Progenitor cell of endocrine pancreas (in vitro differentiated cells): ENCODE measurements around the gene WIPF3. TPM values are rescaled to one million over a fixed set of nuclear protein-coding genes. Genes with fewer than 3 reads are reported as not detected.

Source experiments
- DNase-seq: peaks from one replicate; pipeline ENCODE4 v3.0.0; 2021; ENCODE audit warnings: low spot score; ENCODE audit not compliant: unreplicated experiment
- H3K27ac Mint-ChIP-seq: 2 replicates; pipeline ENCODE4 v1.8.0; 2021; ENCODE audit warnings: mild to moderate bottlenecking, moderate library complexity, mixed read lengths
- H3K27me3 Mint-ChIP-seq: 2 replicates; pipeline ENCODE4 v1.8.0; 2021; ENCODE audit warnings: mixed read lengths
- H3K36me3 Mint-ChIP-seq: 2 replicates; pipeline ENCODE4 v1.8.0; 2022; ENCODE audit warnings: mixed read lengths; ENCODE audit not compliant: insufficient read depth
- H3K4me1 Mint-ChIP-seq: 2 replicates; pipeline ENCODE4 v1.8.0; 2021; ENCODE audit warnings: low read depth, mixed read lengths
- H3K4me3 Mint-ChIP-seq: 2 replicates; pipeline ENCODE4 v1.8.0; 2021; ENCODE audit warnings: low read depth, mild to moderate bottlenecking, moderate library complexity, mixed read lengths
- H3K9me3 Mint-ChIP-seq: 2 replicates; pipeline ENCODE4 v1.8.0; 2021; ENCODE audit warnings: low read depth, mixed read lengths
- total RNA-seq: library from RNA; stranded (reverse); gene quantifications from 2 replicates; pipeline ENCODE4 v1.2.1, GENCODE V29; 2021
- TF ChIP-seq, protein P1 (sequence below): fragments of 200-600 bp; sonication (generic); IDR thresholded peaks from one replicate; pipeline ENCODE4 v1.5.0; 2021; ENCODE audit warnings: antibody characterized with exemption, mild to moderate bottlenecking; ENCODE audit not compliant: unreplicated experiment

WIPF3 gene
- total RNA-seq, 1 donor from 2014 or later, result 8.9 TPM

DNA sequence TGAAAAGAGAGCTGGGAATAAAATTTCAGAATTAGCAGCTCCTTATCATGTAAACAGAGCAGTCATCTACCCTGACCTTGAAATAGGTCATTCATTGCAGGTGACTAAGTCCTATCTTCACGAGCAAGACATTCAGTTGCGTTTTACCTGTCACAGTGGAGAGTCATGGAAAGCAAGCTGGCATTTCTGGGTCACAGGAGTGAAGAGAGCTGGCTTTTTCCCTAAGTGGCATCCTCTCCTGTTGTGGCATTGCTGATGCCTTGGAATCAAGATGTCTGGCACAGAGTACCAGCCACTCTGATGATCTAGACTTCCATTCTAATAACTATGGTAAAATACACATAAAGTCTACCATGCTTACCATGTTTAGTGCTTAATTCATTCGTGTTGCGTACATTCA is 112.5 kb downstream of the WIPF3 start:
- no peak overlapping the region for H3K4me3 Mint-ChIP-seq
- H3K27ac Mint-ChIP-seq, result no peak overlapping the region
- peaks cover 2% of the 10 kb centered on the region for H3K36me3 Mint-ChIP-seq
- no peaks in the 10 kb centered on the region for H3K9me3 Mint-ChIP-seq
- H3K4me1 Mint-ChIP-seq, result no peaks in the 10 kb centered on the region
- TF ChIP-seq, protein P1, sequence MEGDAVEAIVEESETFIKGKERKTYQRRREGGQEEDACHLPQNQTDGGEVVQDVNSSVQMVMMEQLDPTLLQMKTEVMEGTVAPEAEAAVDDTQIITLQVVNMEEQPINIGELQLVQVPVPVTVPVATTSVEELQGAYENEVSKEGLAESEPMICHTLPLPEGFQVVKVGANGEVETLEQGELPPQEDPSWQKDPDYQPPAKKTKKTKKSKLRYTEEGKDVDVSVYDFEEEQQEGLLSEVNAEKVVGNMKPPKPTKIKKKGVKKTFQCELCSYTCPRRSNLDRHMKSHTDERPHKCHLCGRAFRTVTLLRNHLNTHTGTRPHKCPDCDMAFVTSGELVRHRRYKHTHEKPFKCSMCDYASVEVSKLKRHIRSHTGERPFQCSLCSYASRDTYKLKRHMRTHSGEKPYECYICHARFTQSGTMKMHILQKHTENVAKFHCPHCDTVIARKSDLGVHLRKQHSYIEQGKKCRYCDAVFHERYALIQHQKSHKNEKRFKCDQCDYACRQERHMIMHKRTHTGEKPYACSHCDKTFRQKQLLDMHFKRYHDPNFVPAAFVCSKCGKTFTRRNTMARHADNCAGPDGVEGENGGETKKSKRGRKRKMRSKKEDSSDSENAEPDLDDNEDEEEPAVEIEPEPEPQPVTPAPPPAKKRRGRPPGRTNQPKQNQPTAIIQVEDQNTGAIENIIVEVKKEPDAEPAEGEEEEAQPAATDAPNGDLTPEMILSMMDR, result no peak
- H3K27me3 Mint-ChIP-seq, result no peaks in the 10 kb centered on the region
- DNase-seq, result no peak

DNA sequence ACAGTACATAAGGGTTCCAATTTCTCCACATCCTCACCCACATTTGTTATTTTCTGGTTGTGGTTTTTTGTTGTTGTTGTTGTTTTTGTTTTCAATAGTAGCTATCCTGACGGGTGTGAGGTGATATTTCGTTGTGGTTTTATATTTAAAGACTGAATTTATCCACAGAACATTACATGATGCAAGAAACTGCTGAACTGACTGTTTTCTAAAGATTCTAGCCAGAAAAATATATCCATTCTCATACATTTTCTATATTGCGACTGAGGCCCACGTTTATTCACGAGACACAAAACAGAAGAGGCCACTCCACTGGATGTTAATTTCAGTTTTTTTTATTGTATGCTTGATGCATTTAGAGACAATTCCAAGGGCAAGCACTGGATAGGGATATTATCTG is 113.5 kb downstream of the WIPF3 start:
- Mint-ChIP-seq H3K4me3 (no peak overlapping the region), H3K4me1 (no peaks in the 10 kb centered on the region), H3K27ac (no peak overlapping the region), H3K36me3 (peaks cover 3% of the 10 kb centered on the region), H3K27me3 (no peaks in the 10 kb centered on the region), H3K9me3 (no peaks in the 10 kb centered on the region)
- TF ChIP-seq, protein P1, result no peak
- no peak for DNase-seq

DNA sequence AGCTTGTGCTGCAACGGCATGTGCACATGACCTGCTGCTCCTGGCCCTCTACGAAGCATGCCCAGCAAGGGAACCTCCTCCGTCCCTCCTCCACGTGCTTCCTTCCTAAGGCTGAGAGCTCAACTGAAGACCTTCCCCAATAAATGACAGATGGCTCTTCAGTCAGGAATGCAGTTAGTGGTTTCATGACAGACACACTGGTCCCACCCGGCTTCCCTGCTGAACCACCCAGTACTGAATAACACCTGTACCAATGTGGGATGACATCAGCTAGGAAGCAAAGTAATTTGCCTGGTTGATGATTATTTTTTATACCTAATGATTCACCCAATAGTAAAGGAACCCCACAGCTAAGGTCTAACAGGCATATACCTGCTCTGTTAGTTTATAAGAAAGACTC is 114.2 kb downstream of the WIPF3 start:
- H3K4me3 Mint-ChIP-seq, result no peak overlapping the region
- H3K4me1 Mint-ChIP-seq, result no peaks in the 10 kb centered on the region
- TF ChIP-seq, protein P1, result no peak
- no peak for DNase-seq
- H3K27me3 Mint-ChIP-seq, result no peaks in the 10 kb centered on the region
- peaks cover 8% of the 10 kb centered on the region for H3K36me3 Mint-ChIP-seq
- H3K9me3 Mint-ChIP-seq, result no peaks in the 10 kb centered on the region
- no peak overlapping the region for H3K27ac Mint-ChIP-seq

DNA sequence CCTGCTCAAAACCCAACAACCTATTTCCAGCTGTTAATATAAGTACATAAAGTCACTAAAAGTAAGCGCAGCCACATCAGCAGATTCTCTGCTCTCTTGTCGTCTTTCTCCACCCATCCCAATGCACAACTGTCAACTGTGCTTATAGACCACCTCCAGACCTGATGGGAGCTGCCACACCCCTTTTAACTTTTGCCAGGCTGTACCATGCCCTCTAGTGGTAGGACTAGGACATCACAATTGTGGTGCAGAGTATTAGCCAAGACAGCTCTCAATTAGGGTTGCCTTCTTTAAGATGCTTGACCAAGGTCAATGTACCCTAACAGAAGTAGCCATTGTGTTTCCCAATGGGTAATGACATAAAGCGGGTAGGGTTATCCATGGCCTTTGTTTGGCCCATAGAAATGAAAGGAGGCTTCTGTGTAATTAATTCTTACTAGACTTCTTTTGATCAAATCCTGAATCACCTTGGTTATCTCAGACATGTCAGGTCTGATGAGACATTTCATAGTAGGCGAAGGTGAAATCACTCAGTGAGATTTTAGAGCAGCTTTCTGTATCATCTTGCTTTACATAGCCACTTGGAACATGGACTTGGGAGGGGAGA is 115.2 kb downstream of the WIPF3 start:
- no peak overlapping the region for H3K27ac Mint-ChIP-seq
- H3K36me3 Mint-ChIP-seq, result peaks cover 8% of the 10 kb centered on the region
- TF ChIP-seq, protein P1, result peak; percentile 84
- H3K27me3 Mint-ChIP-seq, result no peaks in the 10 kb centered on the region
- peak; percentile 39 for DNase-seq
- H3K4me3 Mint-ChIP-seq, result no peak overlapping the region
- H3K9me3 Mint-ChIP-seq, result no peaks in the 10 kb centered on the region
- no peaks in the 10 kb centered on the region for H3K4me1 Mint-ChIP-seq

DNA sequence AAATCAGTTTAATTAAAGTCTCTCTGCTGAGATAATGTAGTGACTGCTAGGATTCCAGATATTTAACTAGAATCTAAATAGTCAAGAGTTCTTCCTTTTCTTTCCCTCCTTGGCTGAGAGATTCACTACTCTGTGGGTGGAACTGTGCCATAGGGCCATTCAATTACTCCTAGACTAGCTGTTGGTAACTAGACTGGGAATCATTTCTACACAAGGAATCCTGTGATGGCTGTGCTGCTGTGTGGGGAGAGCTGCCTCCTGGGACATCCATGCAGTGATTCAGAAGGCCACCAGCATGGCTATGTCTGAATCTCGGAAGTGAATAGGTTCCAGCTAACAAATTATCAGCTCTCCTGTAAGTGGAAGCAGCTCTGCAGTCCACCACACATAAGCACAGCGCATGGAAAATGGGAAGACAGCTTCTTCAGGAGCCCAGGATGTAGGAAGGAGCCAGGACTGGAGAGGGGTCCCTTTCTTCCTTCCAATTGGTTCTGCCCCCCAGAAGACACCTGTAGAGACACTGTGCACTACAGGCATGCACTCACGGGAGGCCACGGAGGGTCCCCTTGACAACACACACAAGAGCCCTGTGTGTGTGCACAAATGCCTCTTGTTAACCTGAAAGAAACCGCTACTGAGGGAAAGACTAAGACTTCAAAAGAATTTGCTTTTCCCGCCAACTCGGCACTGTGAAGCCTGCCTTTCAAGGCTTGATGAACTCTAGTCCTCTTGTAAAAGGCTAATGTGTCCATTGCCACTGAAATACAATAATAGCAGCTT is 116.8 kb downstream of the WIPF3 start:
- no peak for DNase-seq
- no peak overlapping the region for H3K4me3 Mint-ChIP-seq
- no peaks in the 10 kb centered on the region for H3K27me3 Mint-ChIP-seq
- no peak overlapping the region for H3K27ac Mint-ChIP-seq
- H3K9me3 Mint-ChIP-seq, result no peaks in the 10 kb centered on the region
- TF ChIP-seq, protein P1, result no peak
- peaks cover 8% of the 10 kb centered on the region for H3K36me3 Mint-ChIP-seq
- H3K4me1 Mint-ChIP-seq, result no peaks in the 10 kb centered on the region
